ENCODE measurements around the gene SETD6. TPM values are rescaled to one million over a fixed set of nuclear protein-coding genes. Genes with fewer than 3 reads are reported as not detected.

The SETD6 gene
- total and polyA plus RNA-seq, 9 of the 15 experiments (the other 6 are each of a cell fraction or from before 2014, with no cell fraction given): 9.2 to 40.9 (median 19.8) TPM

- TF ChIP-seq, protein P1, sequence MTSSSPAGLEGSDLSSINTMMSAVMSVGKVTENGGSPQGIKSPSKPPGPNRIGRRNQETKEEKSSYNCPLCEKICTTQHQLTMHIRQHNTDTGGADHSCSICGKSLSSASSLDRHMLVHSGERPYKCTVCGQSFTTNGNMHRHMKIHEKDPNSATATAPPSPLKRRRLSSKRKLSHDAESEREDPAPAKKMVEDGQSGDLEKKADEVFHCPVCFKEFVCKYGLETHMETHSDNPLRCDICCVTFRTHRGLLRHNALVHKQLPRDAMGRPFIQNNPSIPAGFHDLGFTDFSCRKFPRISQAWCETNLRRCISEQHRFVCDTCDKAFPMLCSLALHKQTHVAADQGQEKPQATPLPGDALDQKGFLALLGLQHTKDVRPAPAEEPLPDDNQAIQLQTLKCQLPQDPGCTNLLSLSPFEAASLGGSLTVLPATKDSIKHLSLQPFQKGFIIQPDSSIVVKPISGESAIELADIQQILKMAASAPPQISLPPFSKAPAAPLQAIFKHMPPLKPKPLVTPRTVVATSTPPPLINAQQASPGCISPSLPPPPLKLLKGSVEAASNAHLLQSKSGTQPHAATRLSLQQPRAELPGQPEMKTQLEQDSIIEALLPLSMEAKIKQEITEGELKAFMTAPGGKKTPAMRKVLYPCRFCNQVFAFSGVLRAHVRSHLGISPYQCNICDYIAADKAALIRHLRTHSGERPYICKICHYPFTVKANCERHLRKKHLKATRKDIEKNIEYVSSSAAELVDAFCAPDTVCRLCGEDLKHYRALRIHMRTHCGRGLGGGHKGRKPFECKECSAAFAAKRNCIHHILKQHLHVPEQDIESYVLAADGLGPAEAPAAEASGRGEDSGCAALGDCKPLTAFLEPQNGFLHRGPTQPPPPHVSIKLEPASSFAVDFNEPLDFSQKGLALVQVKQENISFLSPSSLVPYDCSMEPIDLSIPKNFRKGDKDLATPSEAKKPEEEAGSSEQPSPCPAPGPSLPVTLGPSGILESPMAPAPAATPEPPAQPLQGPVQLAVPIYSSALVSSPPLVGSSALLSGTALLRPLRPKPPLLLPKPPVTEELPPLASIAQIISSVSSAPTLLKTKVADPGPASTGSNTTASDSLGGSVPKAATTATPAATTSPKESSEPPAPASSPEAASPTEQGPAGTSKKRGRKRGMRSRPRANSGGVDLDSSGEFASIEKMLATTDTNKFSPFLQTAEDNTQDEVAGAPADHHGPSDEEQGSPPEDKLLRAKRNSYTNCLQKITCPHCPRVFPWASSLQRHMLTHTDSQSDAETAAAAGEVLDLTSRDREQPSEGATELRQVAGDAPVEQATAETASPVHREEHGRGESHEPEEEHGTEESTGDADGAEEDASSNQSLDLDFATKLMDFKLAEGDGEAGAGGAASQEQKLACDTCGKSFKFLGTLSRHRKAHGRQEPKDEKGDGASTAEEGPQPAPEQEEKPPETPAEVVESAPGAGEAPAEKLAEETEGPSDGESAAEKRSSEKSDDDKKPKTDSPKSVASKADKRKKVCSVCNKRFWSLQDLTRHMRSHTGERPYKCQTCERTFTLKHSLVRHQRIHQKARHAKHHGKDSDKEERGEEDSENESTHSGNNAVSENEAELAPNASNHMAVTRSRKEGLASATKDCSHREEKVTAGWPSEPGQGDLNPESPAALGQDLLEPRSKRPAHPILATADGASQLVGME (CRISPR knock-in tag; IDR thresholded peaks at IDR 0.05): no peak
- TF ChIP-seq ZC3H11A (IDR thresholded peaks at IDR 0.05; ENCODE audit: low read depth, low read length): no peak
- TF ChIP-seq ZKSCAN1 (IDR thresholded peaks at IDR 0.05; ENCODE audit: low read depth, low read length): peak; percentile 11; the same call in 1 of the 2 replicates
- no peak for TF ChIP-seq PPARD (CRISPR knock-in tag; IDR thresholded peaks at IDR 0.05)
- no peak for TF ChIP-seq NCOA6 (IDR thresholded peaks at IDR 0.05)
- TF ChIP-seq CEBPG (CRISPR knock-in tag; IDR thresholded peaks at IDR 0.05): no peak
- no peak for TF ChIP-seq CEBPG (tag; conservative IDR thresholded peaks at IDR 0.05 in 1 of 2, IDR thresholded peaks at IDR 0.05 in 1 of 2)
- no peak for TF ChIP-seq ZNF518B (CRISPR knock-in tag; IDR thresholded peaks at IDR 0.05)
- no peak for TF ChIP-seq EGR1 (conservative IDR thresholded peaks at IDR 0.05)
- no peak for TF ChIP-seq YBX1 (IDR thresholded peaks at IDR 0.05)
- TF ChIP-seq MAX (CRISPR knock-in tag; IDR thresholded peaks at IDR 0.05): peak; percentile 49; the same call in 1 of the 2 replicates
- no peak for TF ChIP-seq BRF1 (IDR thresholded peaks at IDR 0.05; ENCODE audit: borderline replicate concordance, extremely low read depth, insufficient read length)
- no peak for TF ChIP-seq RFX1 (IDR thresholded peaks at IDR 0.05)
- no peak for TF ChIP-seq CBX3 (IDR thresholded peaks at IDR 0.05; ENCODE audit: borderline replicate concordance in 1 of 2, low read length in 2 of 2)
- no peak for TF ChIP-seq SIN3B (IDR thresholded peaks at IDR 0.05; ENCODE audit: low read depth)
- TF ChIP-seq TCF3 (CRISPR knock-in tag; IDR thresholded peaks at IDR 0.05): peak; percentile 24; the same call in 1 of the 2 replicates
- TF ChIP-seq LEF1 (IDR thresholded peaks at IDR 0.05): no peak
- no peak for TF ChIP-seq TFAM (CRISPR knock-in tag; conservative IDR thresholded peaks at IDR 0.05)
- TF ChIP-seq CSDE1 (IDR thresholded peaks at IDR 0.05): no peak
- TF ChIP-seq POLR2G (IDR thresholded peaks at IDR 0.05; ENCODE audit: low read depth, low read length): no peak
Observed at GRCh38 chr16:58487566-58488351, 27.6 kb upstream of the SETD6 start (continued).
